HepG2 (cell line): ENCODE results near the gene TRIM15. TPM values are rescaled to one million over a fixed set of nuclear protein-coding genes. Genes with fewer than 3 reads are reported as not detected.

Experiments used
- AGO2 ChIP-seq: fragments of 200-400 bp; formaldehyde crosslinking; optimal IDR thresholded peaks from 2 replicates; pipeline ENCODE3; 2017; ENCODE audit warnings: mild to moderate bottlenecking, low read depth, low read length, moderate library complexity
- ATRX ChIP-seq: sonication (generic); formaldehyde crosslinking; IDR thresholded peaks from 2 replicates; pipeline ENCODE4 v1.4.0; 2020; ENCODE audit warnings: missing genetic modification reagents, borderline replicate concordance
- CBX2 ChIP-seq, 2 experiments: fragments of 200-600 bp in 1 of 2; sonication (generic); formaldehyde crosslinking in 1 of 2; IDR thresholded peaks; 2 replicates each; pipeline versions ENCODE4 v1.7.0 to v1.8.1; 2018 to 2022; ENCODE audit warnings: low read depth in 2 of 2, low read length in 1 of 2, mild to moderate bottlenecking in 1 of 2, missing genetic modification reagents in 1 of 2
- CCDC6 ChIP-seq: sonication (generic); formaldehyde crosslinking; IDR thresholded peaks from 2 replicates; pipeline ENCODE4 v1.8.1; 2022; ENCODE audit warnings: mild to moderate bottlenecking, missing genetic modification reagents, moderate library complexity
- HNRNPLL ChIP-seq: fragments of 200-400 bp; formaldehyde crosslinking; IDR thresholded peaks from 2 replicates; pipeline ENCODE4 v1.6.1; 2017; ENCODE audit warnings: mild to moderate bottlenecking, low read depth, low read length; ENCODE audit not compliant: poor library complexity, severe bottlenecking
- HOXA5 ChIP-seq: sonication (generic); formaldehyde crosslinking; IDR thresholded peaks from 2 replicates; pipeline ENCODE4 v1.4.0; 2020; ENCODE audit warnings: missing genetic modification reagents
- KLF12 ChIP-seq: sonication (generic); formaldehyde crosslinking; IDR thresholded peaks from 2 replicates; pipeline ENCODE4 v1.4.0; 2020; ENCODE audit warnings: missing genetic modification reagents, borderline replicate concordance
- KLF15 ChIP-seq: sonication (generic); formaldehyde crosslinking; IDR thresholded peaks from 2 replicates; pipeline ENCODE4 v1.8.1; 2023; ENCODE audit warnings: borderline replicate concordance, mild to moderate bottlenecking, inconsistent platforms, missing genetic modification reagents, mixed read lengths
- MAFG ChIP-seq: sonication (generic); formaldehyde crosslinking; IDR thresholded peaks from 2 replicates; pipeline ENCODE4 v1.5.1; 2020; ENCODE audit warnings: mild to moderate bottlenecking, missing genetic modification reagents
- NFIC ChIP-seq: IDR thresholded peaks from 2 replicates; pipeline ENCODE4 v1.6.1; 2012; ENCODE audit warnings: mild to moderate bottlenecking, low read length, inconsistent platforms
- POLR2AphosphoS5 ChIP-seq: IDR thresholded peaks from 2 replicates; pipeline ENCODE4 v1.6.1; 2012; ENCODE audit warnings: low read depth, low read length
- SIX1 ChIP-seq: sonication (generic); formaldehyde crosslinking; IDR thresholded peaks from 2 replicates; pipeline ENCODE4 v1.4.0; 2020; ENCODE audit warnings: missing genetic modification reagents, borderline replicate concordance
- ZKSCAN1 ChIP-seq: fragments of 150-350 bp; IDR thresholded peaks from 2 replicates; pipeline ENCODE4 v1.6.1; 2014; ENCODE audit warnings: low read length
- ZMYM3 ChIP-seq: sonication (generic); formaldehyde crosslinking; IDR thresholded peaks from 2 replicates; pipeline ENCODE4 v1.5.1; 2020; ENCODE audit warnings: mild to moderate bottlenecking, missing genetic modification reagents
- ZNF143 ChIP-seq: sonication (generic); formaldehyde crosslinking; IDR thresholded peaks from 2 replicates; pipeline ENCODE4 v1.4.0; 2020; ENCODE audit warnings: missing genetic modification reagents
- ZNF432 ChIP-seq: sonication (generic); formaldehyde crosslinking; IDR thresholded peaks from 2 replicates; pipeline ENCODE4 v1.5.0; 2020; ENCODE audit warnings: missing genetic modification reagents, mild to moderate bottlenecking, borderline replicate concordance
- ZNF605 ChIP-seq: sonication (generic); formaldehyde crosslinking; IDR thresholded peaks from 2 replicates; pipeline ENCODE4 v1.8.0; 2022; ENCODE audit warnings: mild to moderate bottlenecking, missing genetic modification reagents
- ZNF720 ChIP-seq: sonication (generic); formaldehyde crosslinking; IDR thresholded peaks from 2 replicates; pipeline ENCODE4 v1.4.0; 2020; ENCODE audit warnings: missing genetic modification reagents
- ZNF747 ChIP-seq: sonication (generic); formaldehyde crosslinking; IDR thresholded peaks from 2 replicates; pipeline ENCODE4 v1.8.1; 2023; ENCODE audit warnings: missing genetic modification reagents, mild to moderate bottlenecking, borderline replicate concordance
- polyA plus RNA-seq, 8 experiments: library from polyadenylated mRNA; depleted of rRNA in 3 of 8; stranded (reverse) in 7 of 8; unstranded in 1 of 8; fragments of >200 nt; fragmentation: Illumina TruSeq in 4 of 8; extraction: Trizol in 4 of 8; gene quantifications; 2 replicates each; pipeline versions ENCODE4 v1.2.1 to v1.2.3, GENCODE V29; 2011 to 2016; ENCODE audit warnings: low read depth in 4 of 8, missing spikeins in 1 of 8, mixed read lengths in 1 of 8; ENCODE audit not compliant: insufficient read depth in 1 of 8
- total RNA-seq, 5 experiments: library from RNA; depleted of rRNA; stranded (reverse); fragments of >200 nt; fragmentation: Illumina TruSeq; extraction: Trizol; gene quantifications; 2 replicates each; pipeline ENCODE4 v1.2.3, GENCODE V29; 2016; ENCODE audit warnings: low read depth in 1 of 5
- TF ChIP-seq, protein P1 (sequence below): sonication (generic); formaldehyde crosslinking; IDR thresholded peaks from 2 replicates; pipeline ENCODE4 v1.4.0; 2020; ENCODE audit warnings: missing genetic modification reagents
- TF ChIP-seq, protein P2 (sequence below): sonication (generic); formaldehyde crosslinking; IDR thresholded peaks from 2 replicates; pipeline ENCODE4 v1.5.1; 2020; ENCODE audit warnings: missing genetic modification reagents, mild to moderate bottlenecking, borderline replicate concordance
- TF ChIP-seq, protein P3 (sequence below): sonication (generic); formaldehyde crosslinking; IDR thresholded peaks from 2 replicates; pipeline ENCODE4 v1.4.0; 2020; ENCODE audit warnings: mild to moderate bottlenecking, missing genetic modification reagents
- TF ChIP-seq, protein P4 (sequence below): sonication (generic); formaldehyde crosslinking; IDR thresholded peaks from 2 replicates; pipeline ENCODE4 v1.4.0; 2020; ENCODE audit warnings: missing genetic modification reagents
- TF ChIP-seq, protein P5 (sequence below): sonication (generic); formaldehyde crosslinking; IDR thresholded peaks from 2 replicates; pipeline ENCODE4 v1.4.0; 2020; ENCODE audit warnings: mild to moderate bottlenecking, missing genetic modification reagents

The TRIM15 gene
- total and polyA plus RNA-seq, 2 of the 13 experiments (the other 11 are each of a cell fraction or from before 2014, with no cell fraction given): 35.1 to 38.2 TPM

- TF ChIP-seq, protein P1, sequence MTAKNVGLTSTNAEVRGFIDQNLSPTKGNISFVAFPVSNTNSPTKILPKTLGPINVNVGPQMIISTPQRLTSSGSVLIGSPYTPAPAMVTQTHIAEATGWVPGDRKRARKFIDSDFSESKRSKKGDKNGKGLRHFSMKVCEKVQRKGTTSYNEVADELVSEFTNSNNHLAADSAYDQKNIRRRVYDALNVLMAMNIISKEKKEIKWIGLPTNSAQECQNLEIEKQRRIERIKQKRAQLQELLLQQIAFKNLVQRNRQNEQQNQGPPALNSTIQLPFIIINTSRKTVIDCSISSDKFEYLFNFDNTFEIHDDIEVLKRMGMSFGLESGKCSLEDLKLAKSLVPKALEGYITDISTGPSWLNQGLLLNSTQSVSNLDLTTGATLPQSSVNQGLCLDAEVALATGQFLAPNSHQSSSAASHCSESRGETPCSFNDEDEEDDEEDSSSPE (CRISPR knock-in tag): peak; percentile 73
- TF ChIP-seq HNRNPLL: no peak
- TF ChIP-seq ZNF605: peak; percentile 91
- TF ChIP-seq ZKSCAN1: peak; percentile 84
- peak; percentile 90 for TF ChIP-seq HOXA5 (CRISPR knock-in tag)
- no peak; the same call in 1 of the 2 replicates for TF ChIP-seq CCDC6 (CRISPR knock-in tag)
- TF ChIP-seq, protein P2, sequence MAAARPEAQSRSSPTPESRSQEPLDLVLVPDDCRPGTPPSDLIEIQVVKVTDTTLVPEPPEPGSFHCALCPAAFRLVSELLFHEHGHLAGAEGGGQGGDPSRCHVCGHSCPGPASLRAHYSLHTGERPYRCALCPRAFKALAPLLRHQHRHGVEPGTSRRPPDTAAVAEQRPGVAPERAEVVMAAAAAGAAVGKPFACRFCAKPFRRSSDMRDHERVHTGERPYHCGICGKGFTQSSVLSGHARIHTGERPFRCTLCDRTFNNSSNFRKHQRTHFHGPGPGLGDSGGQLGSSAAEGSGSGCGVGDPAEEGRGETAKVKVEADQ: no peak
- no peak; the same call in 1 of the 2 replicates for TF ChIP-seq ZNF747
- no peak for TF ChIP-seq ZNF432 (CRISPR knock-in tag)
- no peak for TF ChIP-seq ATRX
- TF ChIP-seq, protein P3, sequence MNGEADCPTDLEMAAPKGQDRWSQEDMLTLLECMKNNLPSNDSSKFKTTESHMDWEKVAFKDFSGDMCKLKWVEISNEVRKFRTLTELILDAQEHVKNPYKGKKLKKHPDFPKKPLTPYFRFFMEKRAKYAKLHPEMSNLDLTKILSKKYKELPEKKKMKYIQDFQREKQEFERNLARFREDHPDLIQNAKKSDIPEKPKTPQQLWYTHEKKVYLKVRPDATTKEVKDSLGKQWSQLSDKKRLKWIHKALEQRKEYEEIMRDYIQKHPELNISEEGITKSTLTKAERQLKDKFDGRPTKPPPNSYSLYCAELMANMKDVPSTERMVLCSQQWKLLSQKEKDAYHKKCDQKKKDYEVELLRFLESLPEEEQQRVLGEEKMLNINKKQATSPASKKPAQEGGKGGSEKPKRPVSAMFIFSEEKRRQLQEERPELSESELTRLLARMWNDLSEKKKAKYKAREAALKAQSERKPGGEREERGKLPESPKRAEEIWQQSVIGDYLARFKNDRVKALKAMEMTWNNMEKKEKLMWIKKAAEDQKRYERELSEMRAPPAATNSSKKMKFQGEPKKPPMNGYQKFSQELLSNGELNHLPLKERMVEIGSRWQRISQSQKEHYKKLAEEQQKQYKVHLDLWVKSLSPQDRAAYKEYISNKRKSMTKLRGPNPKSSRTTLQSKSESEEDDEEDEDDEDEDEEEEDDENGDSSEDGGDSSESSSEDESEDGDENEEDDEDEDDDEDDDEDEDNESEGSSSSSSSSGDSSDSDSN (CRISPR knock-in tag): peak; percentile 65; the same call in 1 of the 2 replicates
- TF ChIP-seq, protein P4, sequence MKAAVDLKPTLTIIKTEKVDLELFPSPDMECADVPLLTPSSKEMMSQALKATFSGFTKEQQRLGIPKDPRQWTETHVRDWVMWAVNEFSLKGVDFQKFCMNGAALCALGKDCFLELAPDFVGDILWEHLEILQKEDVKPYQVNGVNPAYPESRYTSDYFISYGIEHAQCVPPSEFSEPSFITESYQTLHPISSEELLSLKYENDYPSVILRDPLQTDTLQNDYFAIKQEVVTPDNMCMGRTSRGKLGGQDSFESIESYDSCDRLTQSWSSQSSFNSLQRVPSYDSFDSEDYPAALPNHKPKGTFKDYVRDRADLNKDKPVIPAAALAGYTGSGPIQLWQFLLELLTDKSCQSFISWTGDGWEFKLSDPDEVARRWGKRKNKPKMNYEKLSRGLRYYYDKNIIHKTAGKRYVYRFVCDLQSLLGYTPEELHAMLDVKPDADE (CRISPR knock-in tag): no peak
- TF ChIP-seq SIX1: peak; percentile 61
- peak; percentile 4; the same call in 1 of the 2 replicates for TF ChIP-seq KLF15 (CRISPR knock-in tag)
- TF ChIP-seq AGO2: no peak
- TF ChIP-seq NFIC: peak; percentile 75; the same call in 1 of the 2 replicates
- no peak; the same call in 1 of the 2 replicates for TF ChIP-seq KLF12 (CRISPR knock-in tag)
- TF ChIP-seq, protein P5, sequence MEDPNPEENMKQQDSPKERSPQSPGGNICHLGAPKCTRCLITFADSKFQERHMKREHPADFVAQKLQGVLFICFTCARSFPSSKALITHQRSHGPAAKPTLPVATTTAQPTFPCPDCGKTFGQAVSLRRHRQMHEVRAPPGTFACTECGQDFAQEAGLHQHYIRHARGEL (CRISPR knock-in tag): no peak
- TF ChIP-seq CBX2 (IDR thresholded peaks at IDR 0.05; ENCODE audit: low read depth, low read length): no peak
- TF ChIP-seq CBX2 (CRISPR knock-in tag; IDR thresholded peaks at IDR 0.05; ENCODE audit: low read depth): no peak
- 0 out of 2 replicates have a peak, but pooled peaks have one; percentile 26 for TF ChIP-seq ZNF720 (CRISPR knock-in tag)
- no peak; the same call in 1 of the 2 replicates for TF ChIP-seq ZMYM3
- no peak for TF ChIP-seq MAFG (CRISPR knock-in tag)
- 0 out of 2 replicates have a peak, but pooled peaks have one; percentile 15 for TF ChIP-seq ZNF143 (CRISPR knock-in tag)
- peak; percentile 57 for TF ChIP-seq POLR2AphosphoS5
These were observed 43.7 kb downstream of the TRIM15 start (continued) for GRCh38 chr6:30206799-30207618.
